ENCODE data around the gene AUNIP. TPM values are rescaled to one million over a fixed set of nuclear protein-coding genes. Genes with fewer than 3 reads are reported as not detected.

The AUNIP gene, protein sequence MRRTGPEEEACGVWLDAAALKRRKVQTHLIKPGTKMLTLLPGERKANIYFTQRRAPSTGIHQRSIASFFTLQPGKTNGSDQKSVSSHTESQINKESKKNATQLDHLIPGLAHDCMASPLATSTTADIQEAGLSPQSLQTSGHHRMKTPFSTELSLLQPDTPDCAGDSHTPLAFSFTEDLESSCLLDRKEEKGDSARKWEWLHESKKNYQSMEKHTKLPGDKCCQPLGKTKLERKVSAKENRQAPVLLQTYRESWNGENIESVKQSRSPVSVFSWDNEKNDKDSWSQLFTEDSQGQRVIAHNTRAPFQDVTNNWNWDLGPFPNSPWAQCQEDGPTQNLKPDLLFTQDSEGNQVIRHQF
- 20.9 and 24.1 TPM in 2 replicates for total RNA-seq (2014; rRNA removed; shearing (Covaris generic))
- 21.2 and 21.9 TPM in 2 replicates for polyA plus RNA-seq (2016; fragmentation: Nextera tagmentation; extraction: Ambion mirVana)
- long read RNA-seq, transcript AUNIP-201 (3 exons, 2,116 nt) = major isoform, 31 of 34 reads
- long read RNA-seq, partial matches to known transcripts = 2 of 34 reads
- long read RNA-seq, other reads (novel, unspliced or antisense) = 1 of 34 reads

DNA sequence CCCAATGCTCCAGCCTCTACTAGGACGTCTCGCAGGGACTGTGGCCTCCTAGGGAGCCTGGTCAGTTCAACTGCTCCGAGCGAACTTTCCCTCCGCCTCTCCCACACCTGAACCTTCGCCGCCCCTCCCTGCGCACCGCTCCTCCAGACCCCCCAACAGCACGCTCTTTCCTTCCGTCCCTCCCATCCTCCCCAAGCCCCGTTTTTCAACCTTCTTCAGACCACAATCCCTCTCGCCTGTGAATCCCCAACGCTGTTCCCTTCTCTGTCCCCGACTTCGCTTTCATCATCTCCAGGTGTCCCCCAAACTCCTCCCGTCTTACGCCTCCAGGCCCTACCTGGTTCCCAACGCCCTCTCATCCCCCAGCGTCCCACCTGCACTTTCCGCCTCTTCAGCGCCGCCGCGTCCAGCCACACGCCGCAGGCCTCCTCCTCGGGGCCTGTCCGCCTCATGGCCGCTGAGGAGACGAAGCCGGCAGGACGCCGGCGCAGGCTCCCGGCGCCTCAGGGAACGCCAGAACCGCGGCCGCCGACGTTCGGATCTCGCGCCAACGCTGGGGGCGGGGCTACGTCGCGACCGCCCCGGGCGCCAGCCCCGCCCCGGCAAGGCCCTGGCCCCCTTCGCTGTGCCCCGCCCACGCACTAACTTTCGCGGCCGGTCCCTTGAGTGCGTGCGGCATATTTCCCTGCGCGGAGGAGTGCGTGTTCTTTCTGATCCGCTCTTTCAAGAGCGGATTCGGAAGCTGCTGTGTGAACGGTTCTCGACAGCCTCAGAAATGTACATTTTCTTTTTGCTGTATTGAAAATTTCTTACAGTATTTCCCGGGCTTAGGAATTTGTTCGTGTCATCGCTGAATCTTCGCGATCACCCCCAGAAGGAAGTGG is at the start of gene AUNIP:
Gene AUNIP, minus strand, starts transcription at position 552 of the 884 bp plus-strand sequence. Its CDS starts 100 bp downstream, at position 452.
- TF ChIP-seq POLR2AphosphoS5 (IDR thresholded peaks at IDR 0.05; ENCODE audit: low read depth) = peak; percentile 95
- TF ChIP-seq, protein P1, sequence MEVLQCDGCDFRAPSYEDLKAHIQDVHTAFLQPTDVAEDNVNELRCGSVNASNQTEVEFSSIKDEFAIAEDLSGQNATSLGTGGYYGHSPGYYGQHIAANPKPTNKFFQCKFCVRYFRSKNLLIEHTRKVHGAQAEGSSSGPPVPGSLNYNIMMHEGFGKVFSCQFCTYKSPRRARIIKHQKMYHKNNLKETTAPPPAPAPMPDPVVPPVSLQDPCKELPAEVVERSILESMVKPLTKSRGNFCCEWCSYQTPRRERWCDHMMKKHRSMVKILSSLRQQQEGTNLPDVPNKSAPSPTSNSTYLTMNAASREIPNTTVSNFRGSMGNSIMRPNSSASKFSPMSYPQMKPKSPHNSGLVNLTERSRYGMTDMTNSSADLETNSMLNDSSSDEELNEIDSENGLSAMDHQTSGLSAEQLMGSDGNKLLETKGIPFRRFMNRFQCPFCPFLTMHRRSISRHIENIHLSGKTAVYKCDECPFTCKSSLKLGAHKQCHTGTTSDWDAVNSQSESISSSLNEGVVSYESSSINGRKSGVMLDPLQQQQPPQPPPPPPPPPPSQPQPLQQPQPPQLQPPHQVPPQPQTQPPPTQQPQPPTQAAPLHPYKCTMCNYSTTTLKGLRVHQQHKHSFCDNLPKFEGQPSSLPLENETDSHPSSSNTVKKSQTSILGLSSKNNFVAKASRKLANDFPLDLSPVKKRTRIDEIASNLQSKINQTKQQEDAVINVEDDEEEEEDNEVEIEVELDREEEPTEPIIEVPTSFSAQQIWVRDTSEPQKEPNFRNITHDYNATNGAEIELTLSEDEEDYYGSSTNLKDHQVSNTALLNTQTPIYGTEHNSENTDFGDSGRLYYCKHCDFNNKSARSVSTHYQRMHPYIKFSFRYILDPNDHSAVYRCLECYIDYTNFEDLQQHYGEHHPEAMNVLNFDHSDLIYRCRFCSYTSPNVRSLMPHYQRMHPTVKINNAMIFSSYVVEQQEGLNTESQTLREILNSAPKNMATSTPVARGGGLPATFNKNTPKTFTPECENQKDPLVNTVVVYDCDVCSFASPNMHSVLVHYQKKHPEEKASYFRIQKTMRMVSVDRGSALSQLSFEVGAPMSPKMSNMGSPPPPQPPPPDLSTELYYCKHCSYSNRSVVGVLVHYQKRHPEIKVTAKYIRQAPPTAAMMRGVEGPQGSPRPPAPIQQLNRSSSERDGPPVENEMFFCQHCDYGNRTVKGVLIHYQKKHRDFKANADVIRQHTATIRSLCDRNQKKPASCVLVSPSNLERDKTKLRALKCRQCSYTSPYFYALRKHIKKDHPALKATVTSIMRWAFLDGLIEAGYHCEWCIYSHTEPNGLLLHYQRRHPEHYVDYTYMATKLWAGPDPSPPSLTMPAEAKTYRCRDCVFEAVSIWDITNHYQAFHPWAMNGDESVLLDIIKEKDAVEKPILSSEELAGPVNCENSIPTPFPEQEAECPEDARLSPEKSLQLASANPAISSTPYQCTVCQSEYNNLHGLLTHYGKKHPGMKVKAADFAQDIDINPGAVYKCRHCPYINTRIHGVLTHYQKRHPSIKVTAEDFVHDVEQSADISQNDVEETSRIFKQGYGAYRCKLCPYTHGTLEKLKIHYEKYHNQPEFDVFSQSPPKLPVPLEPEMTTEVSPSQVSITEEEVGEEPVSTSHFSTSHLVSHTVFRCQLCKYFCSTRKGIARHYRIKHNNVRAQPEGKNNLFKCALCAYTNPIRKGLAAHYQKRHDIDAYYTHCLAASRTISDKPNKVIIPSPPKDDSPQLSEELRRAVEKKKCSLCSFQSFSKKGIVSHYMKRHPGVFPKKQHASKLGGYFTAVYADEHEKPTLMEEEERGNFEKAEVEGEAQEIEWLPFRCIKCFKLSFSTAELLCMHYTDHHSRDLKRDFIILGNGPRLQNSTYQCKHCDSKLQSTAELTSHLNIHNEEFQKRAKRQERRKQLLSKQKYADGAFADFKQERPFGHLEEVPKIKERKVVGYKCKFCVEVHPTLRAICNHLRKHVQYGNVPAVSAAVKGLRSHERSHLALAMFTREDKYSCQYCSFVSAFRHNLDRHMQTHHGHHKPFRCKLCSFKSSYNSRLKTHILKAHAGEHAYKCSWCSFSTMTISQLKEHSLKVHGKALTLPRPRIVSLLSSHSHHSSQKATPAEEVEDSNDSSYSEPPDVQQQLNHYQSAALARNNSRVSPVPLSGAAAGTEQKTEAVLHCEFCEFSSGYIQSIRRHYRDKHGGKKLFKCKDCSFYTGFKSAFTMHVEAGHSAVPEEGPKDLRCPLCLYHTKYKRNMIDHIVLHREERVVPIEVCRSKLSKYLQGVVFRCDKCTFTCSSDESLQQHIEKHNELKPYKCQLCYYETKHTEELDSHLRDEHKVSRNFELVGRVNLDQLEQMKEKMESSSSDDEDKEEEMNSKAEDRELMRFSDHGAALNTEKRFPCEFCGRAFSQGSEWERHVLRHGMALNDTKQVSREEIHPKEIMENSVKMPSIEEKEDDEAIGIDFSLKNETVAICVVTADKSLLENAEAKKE (CRISPR knock-in tag; IDR thresholded peaks at IDR 0.05) = no peak
- TF ChIP-seq CREB1 (CRISPR knock-in tag; IDR thresholded peaks at IDR 0.05; ENCODE audit: low read depth) = peak; percentile 67; the same call in 1 of the 2 replicates
- Mint-ChIP-seq H3K27ac (peak within 1 kb of the TSS; percentile 97), H3K4me3 (peak within 1 kb of the TSS; percentile 97), H3K36me3 (ENCODE audit: low read depth) (peaks cover 2% of the 10 kb centered on the region; the same call in 1 of the 3 replicates), H3K27me3 (ENCODE audit: insufficient read depth, low read depth, poor library complexity) (peaks cover 10% of the 10 kb centered on the region), H3K9me3 (peaks cover 3% of the 10 kb centered on the region; the same call in 2 of the 3 replicates), H3K4me1 (peaks cover 14% of the 10 kb centered on the region)
- peak within 1 kb of the TSS; percentile 95 for H3K27ac ChIP-seq (ENCODE audit: low read depth)
- no peaks in the 10 kb centered on the region for H3K27me3 ChIP-seq (ENCODE audit: insufficient read depth)
- DNase-seq (ENCODE audit: low spot score) (peak; percentile 87), ATAC-seq (peak; percentile 88)
- H3K4me1 ChIP-seq (ENCODE audit: insufficient read depth) = peaks cover 11% of the 10 kb centered on the region
- H2AFZ ChIP-seq = peak within 1 kb of the TSS; percentile 98
- H3K36me3 ChIP-seq (ENCODE audit: insufficient read depth) = no peaks in the 10 kb centered on the region
- 0 out of 2 replicates have a peak, but pooled peaks cover 3% of the 10 kb centered on the region for H3F3A ChIP-seq (replicated peaks; ENCODE audit: low read depth)
- H3K4me2 ChIP-seq = peak within 1 kb of the TSS; percentile 91
- peaks cover 50% of the 10 kb centered on the region for H3K79me2 ChIP-seq (replicated peaks; ENCODE audit: insufficient read depth)
- no peaks in the 10 kb centered on the region for H3K9me2 ChIP-seq (ENCODE audit: insufficient read depth)
- peaks cover 13% of the 10 kb centered on the region for H4K20me1 ChIP-seq (replicated peaks; ENCODE audit: insufficient read depth)
- peak within 1 kb of the TSS; percentile 95 for H3K4me3 ChIP-seq

Measured in GM23338 (cell line).